Purkinje cell (primary cell): Measurements from ENCODE around the gene RHOH. TPM values are rescaled to one million over a fixed set of nuclear protein-coding genes. Genes with fewer than 3 reads are reported as not detected.

ENCODE experiments used
- polyA plus RNA-seq: library from polyadenylated mRNA; unstranded; fragments of >200 nt; fragmentation: Nextera tagmentation; gene quantifications from 2 replicates; pipeline ENCODE4 v1.2.1, GENCODE V29; 2014

RHOH gene, protein sequence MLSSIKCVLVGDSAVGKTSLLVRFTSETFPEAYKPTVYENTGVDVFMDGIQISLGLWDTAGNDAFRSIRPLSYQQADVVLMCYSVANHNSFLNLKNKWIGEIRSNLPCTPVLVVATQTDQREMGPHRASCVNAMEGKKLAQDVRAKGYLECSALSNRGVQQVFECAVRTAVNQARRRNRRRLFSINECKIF
- not detected in 2 replicates for polyA plus RNA-seq

DNA sequence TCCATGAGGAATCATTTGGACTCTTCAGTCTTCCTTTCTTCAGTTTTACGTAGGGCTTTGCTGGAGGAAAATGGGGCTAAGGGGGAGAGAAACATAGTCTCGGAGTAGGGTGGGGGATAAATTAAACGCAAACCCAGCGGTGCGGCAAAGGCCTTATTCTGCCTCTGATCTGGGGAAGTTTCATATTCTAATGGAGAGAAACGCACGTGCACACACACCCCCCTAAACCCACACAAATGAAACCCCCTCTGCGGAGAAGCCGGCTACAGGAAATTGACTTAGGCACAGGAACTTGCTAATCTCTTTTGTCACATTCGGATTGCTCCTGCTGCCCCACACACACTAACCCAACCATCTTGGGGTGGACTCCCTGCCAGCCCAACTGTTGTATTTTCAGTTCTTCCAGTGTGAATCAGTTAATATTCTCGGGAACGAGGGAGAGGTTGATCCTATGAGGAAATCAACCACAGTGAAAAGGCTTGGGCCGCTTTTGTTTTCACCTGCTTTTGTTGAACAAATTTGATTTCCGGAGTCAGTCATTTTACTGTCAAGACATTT lies at the start of gene RHOH:
Gene RHOH (plus strand): TSS at position 308 of the 558 bp plus-strand sequence. CDS start 46,356 bp downstream, outside the sequence.

Other genes starting within 250 kb of the RHOH start
- 11.6 and 20.7 TPM in 2 replicates for gene PDS5A, start 219.1 kb upstream of the RHOH start, polyA plus RNA-seq
- gene N4BP2, start 140.2 kb upstream of the RHOH start, polyA plus RNA-seq: 0.35 and 0.85 TPM in 2 replicates
- gene CHRNA9, start 138.3 kb downstream of the RHOH start, polyA plus RNA-seq: not detected in 2 replicates